HG03108 (cell line): ENCODE data around the gene FEN1.
A peak's percentile ranks its signal among the peaks of the same experiment; 100 is the strongest.

ENCODE experiments used
- ATAC-seq: cut with Tn5 transposase; IDR thresholded peaks from one replicate; pipeline ENCODE4 v1.9.1; 2021; ENCODE audit warnings: moderate library complexity; ENCODE audit not compliant: unreplicated experiment

FEN1 gene

DNA sequence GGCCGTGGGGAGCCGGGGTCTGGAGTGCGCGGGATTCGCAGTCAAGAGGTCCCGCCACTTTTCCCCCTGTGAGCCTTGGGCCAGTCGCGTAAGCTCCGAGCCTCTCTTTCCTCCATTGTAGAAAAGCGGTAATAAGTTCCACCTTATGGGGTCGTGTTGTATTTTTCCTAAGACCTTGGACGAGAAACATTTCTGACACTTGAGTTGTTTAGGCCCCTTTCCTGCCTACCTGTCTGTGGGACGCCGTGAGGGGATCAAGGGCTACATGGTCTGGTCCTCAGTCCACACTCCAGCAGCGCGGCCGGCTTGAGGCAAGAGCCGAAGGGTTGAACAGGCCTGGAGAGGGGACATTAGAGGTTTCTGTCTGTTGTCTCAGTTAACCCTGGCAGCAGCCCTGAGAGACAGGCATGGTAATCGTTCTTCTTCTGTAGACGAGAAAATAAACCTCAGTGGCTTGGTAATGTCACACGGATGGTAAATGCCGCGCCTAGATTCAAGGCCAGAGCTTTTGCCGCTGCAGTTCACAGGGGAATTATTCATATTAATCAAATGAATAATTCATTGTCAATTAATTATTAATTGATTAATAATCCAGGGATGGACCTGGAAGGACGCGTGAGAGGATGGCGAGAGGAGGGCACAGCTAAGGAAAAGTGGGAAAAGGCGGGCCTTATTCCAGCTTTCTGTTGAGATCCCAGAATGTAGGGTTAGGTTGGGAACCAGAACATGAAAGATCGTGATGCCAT lies 545 bp downstream of the FEN1 start:
- no peak for ATAC-seq

DNA sequence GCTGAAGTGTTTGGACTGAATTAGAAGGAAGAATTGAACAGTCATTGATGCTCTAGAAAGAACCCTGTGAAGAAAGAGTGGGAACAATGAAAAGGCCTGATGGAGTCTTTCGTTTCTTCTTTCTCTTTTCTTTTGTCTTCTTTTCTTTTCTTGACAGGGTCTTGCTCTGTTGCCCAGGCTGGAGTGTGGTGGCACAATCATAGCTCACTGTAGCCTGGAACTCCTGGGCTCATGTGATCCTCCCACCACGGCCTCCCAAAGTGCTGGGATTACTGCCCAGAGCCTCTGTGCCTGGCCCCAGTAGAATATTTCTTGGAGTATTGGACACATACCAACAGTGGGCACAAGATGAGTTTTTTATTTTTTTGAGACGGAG lies 1.1 kb downstream of the FEN1 start:
- no peak for ATAC-seq

DNA sequence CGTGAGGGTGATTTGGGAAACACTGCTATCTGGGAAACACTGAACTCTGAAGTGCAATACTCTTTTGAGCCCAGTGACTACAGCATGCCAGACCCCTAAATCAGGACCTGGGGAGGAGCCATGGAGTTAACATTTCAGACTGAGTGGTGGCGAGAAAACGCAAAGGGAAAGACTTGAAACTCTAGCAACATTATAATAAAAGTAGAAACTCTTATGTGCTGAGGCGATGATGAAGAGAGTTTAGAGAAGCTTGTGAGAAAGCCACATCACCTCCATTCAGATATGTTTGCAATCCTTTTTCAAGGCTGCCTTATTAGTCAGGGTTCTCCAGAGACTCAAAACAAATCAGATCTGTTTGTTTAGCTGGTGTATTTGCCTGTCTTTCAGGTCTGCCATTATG lies 1.9 kb downstream of the FEN1 start:
- no peak for ATAC-seq

DNA sequence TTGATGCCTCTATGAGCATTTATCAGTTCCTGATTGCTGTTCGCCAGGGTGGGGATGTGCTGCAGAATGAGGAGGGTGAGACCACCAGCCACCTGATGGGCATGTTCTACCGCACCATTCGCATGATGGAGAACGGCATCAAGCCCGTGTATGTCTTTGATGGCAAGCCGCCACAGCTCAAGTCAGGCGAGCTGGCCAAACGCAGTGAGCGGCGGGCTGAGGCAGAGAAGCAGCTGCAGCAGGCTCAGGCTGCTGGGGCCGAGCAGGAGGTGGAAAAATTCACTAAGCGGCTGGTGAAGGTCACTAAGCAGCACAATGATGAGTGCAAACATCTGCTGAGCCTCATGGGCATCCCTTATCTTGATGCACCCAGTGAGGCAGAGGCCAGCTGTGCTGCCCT lies 2.7 kb downstream of the FEN1 start:
- ATAC-seq = no peak

DNA sequence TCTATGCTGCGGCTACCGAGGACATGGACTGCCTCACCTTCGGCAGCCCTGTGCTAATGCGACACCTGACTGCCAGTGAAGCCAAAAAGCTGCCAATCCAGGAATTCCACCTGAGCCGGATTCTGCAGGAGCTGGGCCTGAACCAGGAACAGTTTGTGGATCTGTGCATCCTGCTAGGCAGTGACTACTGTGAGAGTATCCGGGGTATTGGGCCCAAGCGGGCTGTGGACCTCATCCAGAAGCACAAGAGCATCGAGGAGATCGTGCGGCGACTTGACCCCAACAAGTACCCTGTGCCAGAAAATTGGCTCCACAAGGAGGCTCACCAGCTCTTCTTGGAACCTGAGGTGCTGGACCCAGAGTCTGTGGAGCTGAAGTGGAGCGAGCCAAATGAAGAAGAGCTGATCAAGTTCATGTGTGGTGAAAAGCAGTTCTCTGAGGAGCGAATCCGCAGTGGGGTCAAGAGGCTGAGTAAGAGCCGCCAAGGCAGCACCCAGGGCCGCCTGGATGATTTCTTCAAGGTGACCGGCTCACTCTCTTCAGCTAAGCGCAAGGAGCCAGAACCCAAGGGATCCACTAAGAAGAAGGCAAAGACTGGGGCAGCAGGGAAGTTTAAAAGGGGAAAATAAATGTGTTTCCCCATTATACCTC lies 3.3 kb downstream of the FEN1 start:
- no peak for ATAC-seq

- no peak for ATAC-seq
These were observed 4.7 kb downstream of the FEN1 start for GRCh38 chr11:61797263-61797944.

DNA sequence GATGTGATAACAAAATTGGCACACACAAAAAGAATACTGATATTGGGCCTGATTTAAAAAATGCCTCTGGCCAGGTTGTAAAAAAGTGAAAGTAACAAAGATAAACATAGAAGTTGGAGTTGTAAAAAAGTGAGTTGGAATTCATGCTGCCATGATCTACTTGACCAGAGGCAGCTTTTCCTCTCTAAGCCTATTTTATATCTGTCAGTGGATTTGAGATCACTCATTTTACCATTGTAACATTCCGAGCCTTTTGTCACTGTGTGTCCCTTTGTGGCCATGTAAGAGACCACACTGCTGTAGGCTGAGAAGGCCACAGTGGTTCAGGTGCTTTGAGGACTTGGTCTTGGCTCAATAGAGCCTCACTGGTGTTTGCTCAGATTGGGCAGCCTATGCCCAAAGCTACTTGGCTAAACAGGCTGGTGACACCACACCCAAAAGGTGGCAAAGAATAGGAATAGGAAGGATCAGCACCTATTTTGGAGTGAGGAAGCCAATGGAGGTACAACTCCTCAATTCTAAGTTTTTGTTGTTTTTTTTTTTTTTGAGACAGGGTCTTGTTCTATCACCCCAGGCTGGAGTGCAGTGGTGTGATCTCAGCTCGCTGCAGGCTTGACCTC lies 7.1 kb downstream of the FEN1 start:
- no peak for ATAC-seq

- ATAC-seq = no peak
These were observed 7.9 kb downstream of the FEN1 start for GRCh38 chr11:61800331-61801281.

GRCh38 chr11:61802605-61803004 lies 9.9 kb downstream of the FEN1 start:
- ATAC-seq = no peak

- no peak for ATAC-seq
These were observed 11.4 kb downstream of the FEN1 start for GRCh38 chr11:61803889-61804647.

DNA sequence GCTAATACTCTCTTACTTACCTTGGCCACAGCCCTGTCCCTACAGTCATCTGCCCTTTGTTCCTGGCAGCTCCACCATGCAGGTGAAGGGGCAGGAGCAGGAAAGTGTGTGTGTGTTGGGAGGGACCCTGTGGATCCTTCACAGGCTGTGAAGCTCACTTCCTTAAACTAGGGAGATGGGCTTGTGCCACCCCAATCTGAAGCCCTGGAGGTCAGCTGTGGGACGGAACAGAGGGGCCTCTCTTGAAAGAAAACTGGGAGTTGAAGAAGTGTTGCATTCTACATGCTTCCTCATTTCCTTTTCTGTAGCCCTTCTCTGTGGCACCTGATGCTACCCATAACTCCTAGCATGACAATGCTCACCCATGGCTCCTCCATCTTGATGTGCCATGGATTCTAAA lies 12.4 kb downstream of the FEN1 start:
- ATAC-seq = no peak

DNA sequence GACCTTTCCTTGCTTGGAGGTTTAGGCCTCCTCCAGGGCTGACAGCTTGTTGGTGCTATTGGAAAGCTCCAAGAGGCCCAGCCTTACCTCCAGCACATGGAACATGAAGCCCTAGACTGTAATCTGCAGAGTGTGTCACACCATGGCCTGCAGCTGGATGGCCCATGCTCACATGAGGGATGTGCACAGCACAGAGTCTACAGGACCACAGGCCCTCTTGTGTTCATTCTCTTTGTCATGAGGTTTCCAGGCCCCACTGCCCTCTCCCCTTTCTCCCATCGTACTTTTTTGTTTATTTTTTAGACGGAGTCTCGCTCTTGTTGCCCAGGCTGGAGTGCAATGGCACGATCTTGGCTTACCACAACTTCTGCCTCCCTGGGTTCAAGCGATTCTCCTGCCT lies 14.1 kb downstream of the FEN1 start:
- no peak for ATAC-seq

- ATAC-seq = no peak
These were observed 18.0 kb downstream of the FEN1 start for GRCh38 chr11:61810671-61811175.

- no peak for ATAC-seq
These were observed 19.1 kb downstream of the FEN1 start for GRCh38 chr11:61811831-61812230.

GRCh38 chr11:61812736-61813411 lies 20.2 kb downstream of the FEN1 start:
- no peak for ATAC-seq

DNA sequence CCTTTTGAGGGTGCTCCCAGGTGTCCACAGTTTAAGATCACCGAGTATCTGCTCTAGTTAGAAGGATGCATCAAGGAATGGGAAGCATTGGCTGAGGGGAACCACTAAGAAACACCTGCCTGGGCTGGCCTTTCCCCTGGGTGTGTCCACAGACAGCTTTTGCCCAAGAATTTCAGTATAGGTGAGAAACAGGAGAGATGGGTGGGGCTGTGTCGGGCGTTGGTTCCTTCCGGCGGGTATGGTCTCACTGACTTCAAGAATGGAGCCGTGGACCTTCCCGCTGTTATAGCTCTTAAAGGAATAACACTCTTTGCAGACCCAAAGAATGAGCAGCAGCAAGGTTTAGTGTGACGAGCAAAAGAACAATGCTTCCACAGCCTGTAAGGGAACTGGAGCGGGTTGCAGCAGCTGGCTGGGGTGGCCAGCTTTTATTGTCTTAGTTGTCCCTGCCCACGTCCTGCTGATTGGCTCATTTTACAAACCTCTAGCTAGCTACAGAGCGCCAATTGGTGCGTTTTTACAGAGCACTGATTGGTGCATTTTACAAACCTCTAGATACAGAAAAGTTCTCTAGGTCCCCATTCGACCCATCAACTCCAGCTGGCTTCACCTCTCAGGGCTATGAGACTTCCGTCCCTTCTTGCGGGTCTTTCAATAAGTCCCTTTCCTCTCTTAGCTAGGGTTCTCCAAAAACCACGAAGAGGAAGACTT lies 21.7 kb downstream of the FEN1 start:
- ATAC-seq = no peak

GRCh38 chr11:61814958-61815789 lies 22.5 kb downstream of the FEN1 start:
- peak; percentile 58 for ATAC-seq
